Breast epithelium (tissue), 3 donors: ENCODE measurements around the gene NEK6.

Experiments
- POLR2A ChIP-seq: fragments of 450-650 bp; IDR thresholded peaks from one replicate; pipeline ENCODE4 v1.6.1; 2016; ENCODE audit warnings: antibody characterized with exemption, mild to moderate bottlenecking, moderate library complexity
- POLR2AphosphoS5 ChIP-seq, 3 donors: sonication (generic); formaldehyde crosslinking; IDR thresholded peaks; one replicate each; pipeline ENCODE4 v1.6.1; 2017; ENCODE audit warnings: antibody characterized with exemption in 3 of 3
- TF ChIP-seq, protein P1 (sequence below), 3 donors: fragments of 450-650 bp; IDR thresholded peaks; one replicate each; pipeline ENCODE4 v1.5.1; 2016 to 2017; ENCODE audit warnings: antibody characterized with exemption in 3 of 3, mild to moderate bottlenecking in 3 of 3, moderate library complexity in 3 of 3

GRCh38 chr9:124256517-124257069 is 1.2 kb upstream of the NEK6 start:
- TF ChIP-seq POLR2AphosphoS5 (IDR thresholded peaks at IDR 0.05) (no peak), POLR2A (no peak)
- TF ChIP-seq, protein P1, sequence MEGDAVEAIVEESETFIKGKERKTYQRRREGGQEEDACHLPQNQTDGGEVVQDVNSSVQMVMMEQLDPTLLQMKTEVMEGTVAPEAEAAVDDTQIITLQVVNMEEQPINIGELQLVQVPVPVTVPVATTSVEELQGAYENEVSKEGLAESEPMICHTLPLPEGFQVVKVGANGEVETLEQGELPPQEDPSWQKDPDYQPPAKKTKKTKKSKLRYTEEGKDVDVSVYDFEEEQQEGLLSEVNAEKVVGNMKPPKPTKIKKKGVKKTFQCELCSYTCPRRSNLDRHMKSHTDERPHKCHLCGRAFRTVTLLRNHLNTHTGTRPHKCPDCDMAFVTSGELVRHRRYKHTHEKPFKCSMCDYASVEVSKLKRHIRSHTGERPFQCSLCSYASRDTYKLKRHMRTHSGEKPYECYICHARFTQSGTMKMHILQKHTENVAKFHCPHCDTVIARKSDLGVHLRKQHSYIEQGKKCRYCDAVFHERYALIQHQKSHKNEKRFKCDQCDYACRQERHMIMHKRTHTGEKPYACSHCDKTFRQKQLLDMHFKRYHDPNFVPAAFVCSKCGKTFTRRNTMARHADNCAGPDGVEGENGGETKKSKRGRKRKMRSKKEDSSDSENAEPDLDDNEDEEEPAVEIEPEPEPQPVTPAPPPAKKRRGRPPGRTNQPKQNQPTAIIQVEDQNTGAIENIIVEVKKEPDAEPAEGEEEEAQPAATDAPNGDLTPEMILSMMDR (IDR thresholded peaks at IDR 0.05) = no peak
